ACC112 (cell line): Measurements from ENCODE around the gene CCND3.
A peak's percentile ranks its signal among the peaks of the same experiment; 100 is the strongest.

Experiments used
- H2AFZ ChIP-seq: fragments of 200-600 bp; sonication (generic); one replicate; pipeline ENCODE4 v1.6.0; 2017; ENCODE audit warnings: antibody characterized with exemption, low read length; ENCODE audit not compliant: unreplicated experiment
- H3K27ac ChIP-seq: fragments of 200-600 bp; sonication (generic); 2 replicates; pipeline ENCODE4 v1.5.1; 2014; ENCODE audit warnings: low read depth, mild to moderate bottlenecking, antibody characterized with exemption, low read length, moderate library complexity
- H3K27me3 ChIP-seq: fragments of 200-600 bp; sonication (generic); 2 replicates; pipeline ENCODE4 v1.6.1; 2014; ENCODE audit warnings: mild to moderate bottlenecking, antibody characterized with exemption, low read length, moderate library complexity, mixed read lengths; ENCODE audit not compliant: insufficient read depth
- H3K36me3 ChIP-seq: fragments of 200-600 bp; sonication (generic); 2 replicates; pipeline ENCODE4 v1.6.1; 2016; ENCODE audit warnings: mild to moderate bottlenecking, antibody characterized with exemption, low read length, moderate library complexity, mixed read lengths; ENCODE audit not compliant: insufficient read depth
- H3K4me1 ChIP-seq: fragments of 200-600 bp; sonication (generic); one replicate; pipeline ENCODE4 v1.6.1; 2016; ENCODE audit warnings: low read length, mixed read lengths; ENCODE audit not compliant: insufficient read depth, unreplicated experiment, control insufficient read depth
- H3K4me3 ChIP-seq: fragments of 200-600 bp; sonication (generic); 2 replicates; pipeline ENCODE4 v1.5.1; 2014; ENCODE audit warnings: mild to moderate bottlenecking, low read depth, low read length
- H3K79me2 ChIP-seq: fragments of 200-600 bp; sonication (generic); one replicate; pipeline ENCODE4 v1.6.0; 2016; ENCODE audit warnings: low read length; ENCODE audit not compliant: control insufficient read depth, unreplicated experiment, insufficient read depth

The CCND3 gene

GRCh38 chr6:41936073-41936837 lies 5.4 kb downstream of the CCND3 start:
- Histone ChIP-seq H3K36me3 (peaks cover 36% of the 10 kb centered on the region), H3K27ac (peak overlapping the region; percentile 63), H3K79me2 (peaks cover 63% of the 10 kb centered on the region), H2AFZ (no peak overlapping the region), H3K4me3 (no peak overlapping the region), H3K4me1 (peaks cover 71% of the 10 kb centered on the region), H3K27me3 (no peaks in the 10 kb centered on the region)

GRCh38 chr6:41935685-41936072 lies 5.9 kb downstream of the CCND3 start:
- H3K27ac ChIP-seq, result peak overlapping the region; percentile 21; the same call in 1 of the 2 replicates
- H3K4me3 ChIP-seq, result no peak overlapping the region
- peaks cover 71% of the 10 kb centered on the region for H3K4me1 ChIP-seq
- H3K36me3 ChIP-seq, result peaks cover 40% of the 10 kb centered on the region
- H3K27me3 ChIP-seq, result no peaks in the 10 kb centered on the region
- peaks cover 57% of the 10 kb centered on the region for H3K79me2 ChIP-seq
- no peak overlapping the region for H2AFZ ChIP-seq

- no peaks in the 10 kb centered on the region for H3K27me3 ChIP-seq
- H3K79me2 ChIP-seq, result peaks cover 52% of the 10 kb centered on the region
- no peak overlapping the region for H2AFZ ChIP-seq
- H3K4me1 ChIP-seq, result peaks cover 71% of the 10 kb centered on the region
- H3K36me3 ChIP-seq, result peaks cover 43% of the 10 kb centered on the region
- H3K27ac ChIP-seq, result 0 out of 2 replicates have a peak overlapping the region, but pooled peaks have one; percentile 8
- H3K4me3 ChIP-seq, result no peak overlapping the region
These were observed 6.4 kb downstream of the CCND3 start for GRCh38 chr6:41935193-41935574.

DNA sequence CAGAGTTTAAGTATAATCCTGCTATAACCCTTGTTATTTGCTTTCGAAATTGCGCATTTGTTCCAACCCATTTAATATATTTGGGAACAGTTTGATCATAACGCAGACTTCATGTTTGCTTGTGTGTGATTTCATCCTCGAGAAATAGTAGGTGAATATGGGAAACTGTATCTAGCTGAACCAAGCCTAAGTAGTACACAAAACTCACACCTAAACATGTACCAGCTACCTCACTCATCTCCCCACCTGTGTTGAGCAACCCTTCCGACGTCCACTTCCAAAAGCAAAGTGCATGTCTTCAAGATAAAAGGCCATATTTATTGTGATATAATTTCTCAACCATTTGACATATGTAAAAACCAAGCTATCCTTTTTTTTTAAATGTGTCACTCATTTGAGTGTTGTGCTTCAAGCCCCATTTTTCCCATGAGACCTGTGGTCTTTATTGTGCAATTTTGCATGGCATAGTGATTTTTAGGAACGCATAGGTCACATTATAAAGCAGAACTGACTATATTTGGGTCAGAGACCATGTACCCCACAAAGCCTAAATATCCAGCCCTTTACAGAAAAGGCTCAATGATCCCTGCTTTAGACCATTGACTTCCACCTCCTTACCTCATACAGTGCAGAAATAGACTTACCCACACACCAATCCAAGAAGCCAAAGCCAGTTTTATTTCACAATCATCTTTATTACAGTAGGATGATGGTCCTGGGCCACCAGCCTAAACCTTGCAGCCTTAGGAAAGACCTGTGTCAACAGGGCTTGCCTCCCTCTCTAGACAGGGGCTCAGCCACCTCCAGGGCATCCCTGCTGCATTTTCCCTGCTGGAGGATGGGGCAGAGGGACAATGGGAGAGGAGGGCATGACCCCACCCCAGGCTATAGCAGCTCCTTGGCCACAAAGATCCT lies 7.1 kb downstream of the CCND3 start:
- peaks cover 46% of the 10 kb centered on the region for H3K79me2 ChIP-seq
- H2AFZ ChIP-seq, result no peak overlapping the region
- peaks cover 45% of the 10 kb centered on the region for H3K36me3 ChIP-seq
- no peaks in the 10 kb centered on the region for H3K27me3 ChIP-seq
- no peak overlapping the region for H3K4me3 ChIP-seq
- 0 out of 2 replicates have a peak overlapping the region, but pooled peaks have one; percentile 8 for H3K27ac ChIP-seq
- peaks cover 65% of the 10 kb centered on the region for H3K4me1 ChIP-seq

DNA sequence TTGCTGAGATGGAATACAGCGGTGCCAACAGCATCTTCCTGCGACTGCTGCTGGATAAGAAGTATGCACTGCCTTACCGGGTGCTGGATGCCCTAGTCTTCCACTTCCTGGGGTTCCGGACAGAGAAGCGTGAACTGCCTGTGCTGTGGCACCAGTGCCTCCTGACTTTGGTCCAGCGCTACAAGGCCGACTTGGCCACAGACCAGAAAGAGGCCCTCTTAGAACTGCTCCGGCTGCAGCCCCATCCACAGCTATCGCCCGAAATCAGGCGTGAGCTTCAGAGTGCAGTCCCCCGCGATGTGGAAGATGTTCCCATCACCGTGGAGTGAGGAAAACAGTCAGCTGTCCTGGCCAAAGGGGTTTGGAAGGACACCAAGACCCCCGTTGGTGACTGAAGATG lies 9.2 kb downstream of the CCND3 start:
- Histone ChIP-seq H3K4me1 (peaks cover 45% of the 10 kb centered on the region), H3K27ac (no peak overlapping the region), H3K4me3 (no peak overlapping the region), H3K27me3 (no peaks in the 10 kb centered on the region), H3K36me3 (peaks cover 63% of the 10 kb centered on the region), H2AFZ (no peak overlapping the region), H3K79me2 (peaks cover 28% of the 10 kb centered on the region)

GRCh38 chr6:41931792-41932191 lies 9.8 kb downstream of the CCND3 start:
- no peaks in the 10 kb centered on the region for H3K27me3 ChIP-seq
- peaks cover 63% of the 10 kb centered on the region for H3K36me3 ChIP-seq
- H3K4me3 ChIP-seq, result no peak overlapping the region
- H2AFZ ChIP-seq, result no peak overlapping the region
- H3K4me1 ChIP-seq, result peaks cover 44% of the 10 kb centered on the region
- H3K27ac ChIP-seq, result 0 out of 2 replicates have a peak overlapping the region, but pooled peaks have one; percentile 20
- H3K79me2 ChIP-seq, result peaks cover 26% of the 10 kb centered on the region

DNA sequence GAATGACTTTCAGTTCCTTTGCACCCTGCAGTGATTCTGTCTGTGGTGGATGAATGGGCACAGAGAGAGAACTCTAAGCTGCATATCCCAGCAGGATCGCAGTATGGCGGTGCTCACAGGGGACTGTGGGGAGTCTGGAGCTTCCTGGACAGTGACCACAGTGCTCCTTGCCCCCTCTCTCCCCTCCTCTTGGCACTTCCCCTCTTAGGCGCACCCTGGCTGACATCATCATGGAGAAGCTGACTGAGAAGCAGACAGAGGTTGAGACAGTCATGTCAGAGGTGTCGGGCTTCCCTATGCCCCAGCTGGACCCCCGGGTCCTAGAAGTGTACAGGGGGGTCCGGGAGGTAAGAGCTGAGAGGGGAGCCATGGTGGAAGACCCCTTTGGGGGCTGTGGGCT lies 11.7 kb downstream of the CCND3 start:
- no peak overlapping the region for H3K4me3 ChIP-seq
- peaks cover 27% of the 10 kb centered on the region for H3K4me1 ChIP-seq
- no peak overlapping the region for H2AFZ ChIP-seq
- peaks cover 60% of the 10 kb centered on the region for H3K36me3 ChIP-seq
- H3K27me3 ChIP-seq, result no peaks in the 10 kb centered on the region
- H3K79me2 ChIP-seq, result peaks cover 21% of the 10 kb centered on the region
- no peak overlapping the region for H3K27ac ChIP-seq

DNA sequence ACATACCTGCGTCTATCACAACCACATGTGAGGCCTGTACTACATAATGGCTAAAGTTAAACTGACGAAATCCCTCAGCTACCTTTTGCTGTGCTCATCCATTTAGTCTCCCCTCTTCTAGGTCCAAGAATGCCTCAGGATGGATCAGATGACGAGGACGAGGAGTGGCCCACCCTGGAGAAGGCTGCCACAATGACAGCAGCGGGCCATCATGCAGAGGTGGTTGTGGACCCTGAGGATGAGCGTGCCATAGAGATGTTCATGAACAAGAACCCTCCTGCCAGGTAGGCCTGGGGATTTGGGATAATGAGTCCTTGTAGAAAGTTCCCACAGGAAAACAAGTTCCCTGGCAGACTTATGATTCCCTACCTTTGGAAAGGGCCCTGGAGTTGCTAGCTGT lies 14.4 kb downstream of the CCND3 start:
- H3K36me3 ChIP-seq, result peaks cover 53% of the 10 kb centered on the region
- H3K27ac ChIP-seq, result peak overlapping the region; percentile 57

GRCh38 chr6:41922154-41922553 lies 19.5 kb downstream of the CCND3 start:
- peak overlapping the region; percentile 75 for H3K4me3 ChIP-seq
- peaks cover 62% of the 10 kb centered on the region for H3K79me2 ChIP-seq
- no peaks in the 10 kb centered on the region for H3K27me3 ChIP-seq
- peak overlapping the region; percentile 88; the same call in 1 of the 2 replicates for H3K27ac ChIP-seq
- peaks cover 15% of the 10 kb centered on the region; the same call in 1 of the 2 replicates for H3K36me3 ChIP-seq
- peaks cover 37% of the 10 kb centered on the region for H3K4me1 ChIP-seq
- H2AFZ ChIP-seq, result no peak overlapping the region

More for the DNA sequence above, 14.4 kb downstream of the CCND3 start:
- no peak overlapping the region for H3K4me3 ChIP-seq
- H3K27me3 ChIP-seq, result no peaks in the 10 kb centered on the region
- no peak overlapping the region for H2AFZ ChIP-seq
- peaks cover 29% of the 10 kb centered on the region for H3K4me1 ChIP-seq
- peaks cover 43% of the 10 kb centered on the region for H3K79me2 ChIP-seq

DNA sequence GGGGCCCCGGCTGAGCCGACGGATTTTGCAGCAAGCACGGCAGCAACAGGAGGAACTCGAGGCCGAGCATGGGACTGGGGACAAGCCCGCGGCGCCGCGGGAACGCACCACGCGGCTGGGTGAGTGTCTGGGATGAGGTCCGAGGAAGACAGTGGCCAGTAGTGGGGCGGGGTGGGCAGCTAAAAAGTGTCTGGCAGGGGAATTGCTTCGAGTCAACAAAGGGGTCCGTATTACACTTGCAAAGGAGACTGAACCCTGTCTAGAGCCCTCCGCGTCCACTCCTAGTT lies 20.0 kb downstream of the CCND3 start:
- Histone ChIP-seq H3K79me2 (peaks cover 62% of the 10 kb centered on the region), H3K4me3 (peak overlapping the region; percentile 75), H3K27me3 (no peaks in the 10 kb centered on the region), H3K36me3 (peaks cover 12% of the 10 kb centered on the region; the same call in 1 of the 2 replicates), H2AFZ (peak overlapping the region; percentile 51), H3K4me1 (peaks cover 38% of the 10 kb centered on the region), H3K27ac (peak overlapping the region; percentile 88)
